Mesothelial cell of epicardium (in vitro differentiated cells): Measurements from ENCODE around the gene KRT6A. TPM values are rescaled to one million over a fixed set of nuclear protein-coding genes. Genes with fewer than 3 reads are reported as not detected.
"Not testable (repeated sequence)": the region's sequence is repeated elsewhere in the genome, so short reads cannot be mapped to it uniquely, and the experiment has no call there.

Experiments
- DNase-seq, 2 experiments: peaks; one replicate each; pipeline ENCODE4 v3.0.0; 2021; ENCODE audit warnings: low spot score in 2 of 2; ENCODE audit not compliant: unreplicated experiment in 2 of 2
- H3K27ac Mint-ChIP-seq: 2 replicates; pipeline ENCODE4 v1.8.0; 2021; ENCODE audit warnings: mixed read lengths
- H3K27me3 Mint-ChIP-seq: 2 replicates; pipeline ENCODE4 v1.8.0; 2021; ENCODE audit warnings: low read depth, mixed read lengths
- H3K36me3 Mint-ChIP-seq: 2 replicates; pipeline ENCODE4 v1.8.0; 2021; ENCODE audit warnings: mixed read lengths
- H3K4me1 Mint-ChIP-seq: 2 replicates; pipeline ENCODE4 v1.8.0; 2021; ENCODE audit warnings: mixed read lengths
- H3K4me3 Mint-ChIP-seq: 2 replicates; pipeline ENCODE4 v1.8.0; 2021; ENCODE audit warnings: mild to moderate bottlenecking, moderate library complexity, mixed read lengths
- H3K9me3 Mint-ChIP-seq: 2 replicates; pipeline ENCODE4 v1.8.0; 2021; ENCODE audit warnings: mixed read lengths
- CTCF ChIP-seq: fragments of 200-600 bp; sonication (generic); IDR thresholded peaks from one replicate; pipeline ENCODE4 v1.5.0; 2021; ENCODE audit warnings: antibody characterized with exemption; ENCODE audit not compliant: unreplicated experiment
- total RNA-seq: library from RNA; stranded (reverse); gene quantifications from 3 replicates; pipeline ENCODE4 v1.2.1, GENCODE V29; 2021

KRT6A gene
- total RNA-seq, 1 donor from 2014 or later: 1.2 TPM

GRCh38 chr12:52448228-52448627 lies 44.8 kb downstream of the KRT6A start:
- peaks cover 4% of the 10 kb centered on the region for H3K4me1 Mint-ChIP-seq
- peaks cover 39% of the 10 kb centered on the region for H3K27me3 Mint-ChIP-seq
- H3K27ac Mint-ChIP-seq: no peak overlapping the region
- TF ChIP-seq CTCF: no peak
- no peaks in the 10 kb centered on the region for H3K9me3 Mint-ChIP-seq
- DNase-seq: no peak
- no peaks in the 10 kb centered on the region for H3K36me3 Mint-ChIP-seq
- no peak overlapping the region for H3K4me3 Mint-ChIP-seq

- H3K27me3 Mint-ChIP-seq: peaks cover 37% of the 10 kb centered on the region
- H3K4me1 Mint-ChIP-seq: peaks cover 14% of the 10 kb centered on the region
- H3K9me3 Mint-ChIP-seq, DNase-seq, H3K4me3 Mint-ChIP-seq, H3K27ac Mint-ChIP-seq, H3K36me3 Mint-ChIP-seq: not testable (repeated sequence)
These were observed 45.9 kb downstream of the KRT6A start for GRCh38 chr12:52447196-52447595.

GRCh38 chr12:52446367-52447045 lies 46.6 kb downstream of the KRT6A start:
- peaks cover 33% of the 10 kb centered on the region for H3K27me3 Mint-ChIP-seq
- H3K4me1 Mint-ChIP-seq: peaks cover 21% of the 10 kb centered on the region
- TF ChIP-seq CTCF: no peak

GRCh38 chr12:52445876-52446275 lies 47.2 kb downstream of the KRT6A start:
- no peak for DNase-seq
- Mint-ChIP-seq H3K27me3 (peaks cover 33% of the 10 kb centered on the region), H3K4me1 (peaks cover 27% of the 10 kb centered on the region), H3K9me3 (no peaks in the 10 kb centered on the region), H3K4me3 (no peak overlapping the region), H3K27ac (no peak overlapping the region), H3K36me3 (no peaks in the 10 kb centered on the region)
- TF ChIP-seq CTCF: no peak

More at GRCh38 chr12:52446367-52447045, 46.6 kb downstream of the KRT6A start:
- Mint-ChIP-seq H3K36me3 (no peaks in the 10 kb centered on the region), H3K9me3 (no peaks in the 10 kb centered on the region), H3K4me3 (no peak overlapping the region), H3K27ac (no peak overlapping the region)
- DNase-seq: no peak

- H3K27ac Mint-ChIP-seq: no peak overlapping the region
- no peak overlapping the region for H3K4me3 Mint-ChIP-seq
- TF ChIP-seq CTCF: no peak
- no peak for DNase-seq
- H3K27me3 Mint-ChIP-seq: peaks cover 24% of the 10 kb centered on the region
- H3K9me3 Mint-ChIP-seq: no peaks in the 10 kb centered on the region
- no peaks in the 10 kb centered on the region for H3K36me3 Mint-ChIP-seq
- H3K4me1 Mint-ChIP-seq: peaks cover 35% of the 10 kb centered on the region
These were observed 48.1 kb downstream of the KRT6A start for GRCh38 chr12:52444647-52445595.

- TF ChIP-seq CTCF: no peak
- no peak overlapping the region for H3K27ac Mint-ChIP-seq
- DNase-seq: no peak
- peaks cover 14% of the 10 kb centered on the region for H3K27me3 Mint-ChIP-seq
- no peaks in the 10 kb centered on the region for H3K36me3 Mint-ChIP-seq
- H3K4me1 Mint-ChIP-seq: peaks cover 40% of the 10 kb centered on the region
- H3K4me3 Mint-ChIP-seq: no peak overlapping the region
- no peaks in the 10 kb centered on the region for H3K9me3 Mint-ChIP-seq
These were observed 49.1 kb downstream of the KRT6A start for GRCh38 chr12:52443966-52444365.
